ENCODE measurements around the gene KIF6. TPM values are rescaled to one million over a fixed set of nuclear protein-coding genes. Genes with fewer than 3 reads are reported as not detected.

The KIF6 gene
- polyA plus RNA-seq, 2 donors: 0.08 to 0.20 TPM

GRCh38 chr6:39453241-39453640 lies 272.0 kb downstream of the KIF6 start:
- Histone ChIP-seq H3K27me3 (ENCODE audit: control insufficient read depth in 1 of 2, insufficient read depth in 2 of 2, low read length in 2 of 2) (no peaks in the 10 kb centered on the region), H3K4me1 (ENCODE audit: control insufficient read depth in 2 of 2, insufficient read depth in 2 of 2, low read length in 1 of 2) (no peaks in the 10 kb centered on the region), H3K27ac (ENCODE audit: low read depth in 2 of 2, low read length in 1 of 2) (no peak overlapping the region), H3K4me3 (ENCODE audit: low read depth in 1 of 2, low read length in 2 of 2) (no peak overlapping the region), H3K9me3 (ENCODE audit: control insufficient read depth in 2 of 2, insufficient read depth in 1 of 2, low read depth in 1 of 2, low read length in 1 of 2) (no peaks in the 10 kb centered on the region), H3K36me3 (ENCODE audit: control insufficient read depth in 2 of 2, insufficient read depth in 2 of 2, low read length in 1 of 2) (no peaks in the 10 kb centered on the region)
- WGBS, 2 donors: 48 to 58% methylated on average over 5 of the region's 5 CpGs

GRCh38 chr6:39452306-39453145 lies 272.7 kb downstream of the KIF6 start:
- WGBS, 2 donors: 80% methylated on average over 5 of the region's 5 CpGs
- no peaks in the 10 kb centered on the region for H3K27me3 ChIP-seq (ENCODE audit: control insufficient read depth in 1 of 2, insufficient read depth in 2 of 2, low read length in 2 of 2)
- no peaks in the 10 kb centered on the region for H3K9me3 ChIP-seq (ENCODE audit: control insufficient read depth in 2 of 2, insufficient read depth in 1 of 2, low read depth in 1 of 2, low read length in 1 of 2)
- no peak overlapping the region for H3K27ac ChIP-seq (ENCODE audit: low read depth in 2 of 2, low read length in 1 of 2)
- H3K36me3 ChIP-seq (ENCODE audit: control insufficient read depth in 2 of 2, insufficient read depth in 2 of 2, low read length in 1 of 2): no peaks in the 10 kb centered on the region
- H3K4me3 ChIP-seq (ENCODE audit: low read depth in 1 of 2, low read length in 2 of 2): no peak overlapping the region
- H3K4me1 ChIP-seq (ENCODE audit: control insufficient read depth in 2 of 2, insufficient read depth in 2 of 2, low read length in 1 of 2): no peaks in the 10 kb centered on the region

GRCh38 chr6:39451831-39452230 lies 273.4 kb downstream of the KIF6 start:
- Histone ChIP-seq H3K4me1 (ENCODE audit: control insufficient read depth in 2 of 2, insufficient read depth in 2 of 2, low read length in 1 of 2) (no peaks in the 10 kb centered on the region), H3K4me3 (ENCODE audit: low read depth in 1 of 2, low read length in 2 of 2) (no peak overlapping the region), H3K36me3 (ENCODE audit: control insufficient read depth in 2 of 2, insufficient read depth in 2 of 2, low read length in 1 of 2) (no peaks in the 10 kb centered on the region), H3K27ac (ENCODE audit: low read depth in 2 of 2, low read length in 1 of 2) (no peak overlapping the region), H3K9me3 (ENCODE audit: control insufficient read depth in 2 of 2, insufficient read depth in 1 of 2, low read depth in 1 of 2, low read length in 1 of 2) (no peaks in the 10 kb centered on the region), H3K27me3 (ENCODE audit: control insufficient read depth in 1 of 2, insufficient read depth in 2 of 2, low read length in 2 of 2) (no peaks in the 10 kb centered on the region)
- 61 to 78% methylated on average over 2 of the region's 2 CpGs for WGBS, 2 donors

- Histone ChIP-seq H3K4me3 (ENCODE audit: low read depth in 1 of 2, low read length in 2 of 2) (no peak overlapping the region), H3K4me1 (ENCODE audit: control insufficient read depth in 2 of 2, insufficient read depth in 2 of 2, low read length in 1 of 2) (no peaks in the 10 kb centered on the region), H3K27me3 (ENCODE audit: control insufficient read depth in 1 of 2, insufficient read depth in 2 of 2, low read length in 2 of 2) (no peaks in the 10 kb centered on the region), H3K27ac (ENCODE audit: low read depth in 2 of 2, low read length in 1 of 2) (no peak overlapping the region), H3K36me3 (ENCODE audit: control insufficient read depth in 2 of 2, insufficient read depth in 2 of 2, low read length in 1 of 2) (no peaks in the 10 kb centered on the region), H3K9me3 (ENCODE audit: control insufficient read depth in 2 of 2, insufficient read depth in 1 of 2, low read depth in 1 of 2, low read length in 1 of 2) (no peaks in the 10 kb centered on the region)
- 72 to 73% methylated on average over 5 of the region's 5 CpGs for WGBS, 2 donors
Observed at GRCh38 chr6:39449022-39449421, 276.2 kb downstream of the KIF6 start.

GRCh38 chr6:39446909-39447308 lies 278.3 kb downstream of the KIF6 start:
- no peak overlapping the region for H3K4me3 ChIP-seq (ENCODE audit: low read depth in 1 of 2, low read length in 2 of 2)
- H3K9me3 ChIP-seq (ENCODE audit: control insufficient read depth in 2 of 2, insufficient read depth in 1 of 2, low read depth in 1 of 2, low read length in 1 of 2): no peaks in the 10 kb centered on the region
- H3K27ac ChIP-seq (ENCODE audit: low read depth in 2 of 2, low read length in 1 of 2): no peak overlapping the region
- no peaks in the 10 kb centered on the region for H3K36me3 ChIP-seq (ENCODE audit: control insufficient read depth in 2 of 2, insufficient read depth in 2 of 2, low read length in 1 of 2)
- no peaks in the 10 kb centered on the region for H3K27me3 ChIP-seq (ENCODE audit: control insufficient read depth in 1 of 2, insufficient read depth in 2 of 2, low read length in 2 of 2)
- H3K4me1 ChIP-seq (ENCODE audit: control insufficient read depth in 2 of 2, insufficient read depth in 2 of 2, low read length in 1 of 2): no peaks in the 10 kb centered on the region
- WGBS, 2 donors: 62 to 72% methylated on average over 2 of the region's 2 CpGs

- Histone ChIP-seq H3K36me3 (ENCODE audit: control insufficient read depth in 2 of 2, insufficient read depth in 2 of 2, low read length in 1 of 2) (no peaks in the 10 kb centered on the region), H3K4me1 (ENCODE audit: control insufficient read depth in 2 of 2, insufficient read depth in 2 of 2, low read length in 1 of 2) (no peaks in the 10 kb centered on the region), H3K4me3 (ENCODE audit: low read depth in 1 of 2, low read length in 2 of 2) (no peak overlapping the region), H3K27ac (ENCODE audit: low read depth in 2 of 2, low read length in 1 of 2) (no peak overlapping the region), H3K27me3 (ENCODE audit: control insufficient read depth in 1 of 2, insufficient read depth in 2 of 2, low read length in 2 of 2) (no peaks in the 10 kb centered on the region), H3K9me3 (ENCODE audit: control insufficient read depth in 2 of 2, insufficient read depth in 1 of 2, low read depth in 1 of 2, low read length in 1 of 2) (no peaks in the 10 kb centered on the region)
- 94 to 97% methylated on average over 1 of the region's 1 CpG for WGBS, 2 donors
Observed at GRCh38 chr6:39445667-39446066, 279.5 kb downstream of the KIF6 start.

GRCh38 chr6:39444479-39445019 lies 280.7 kb downstream of the KIF6 start:
- H3K27ac ChIP-seq (ENCODE audit: low read depth in 2 of 2, low read length in 1 of 2): no peak overlapping the region
- 79 to 82% methylated on average over 5 of the region's 5 CpGs for WGBS, 2 donors
- no peak overlapping the region for H3K4me3 ChIP-seq (ENCODE audit: low read depth in 1 of 2, low read length in 2 of 2)
- no peaks in the 10 kb centered on the region for H3K36me3 ChIP-seq (ENCODE audit: control insufficient read depth in 2 of 2, insufficient read depth in 2 of 2, low read length in 1 of 2)
- no peaks in the 10 kb centered on the region for H3K9me3 ChIP-seq (ENCODE audit: control insufficient read depth in 2 of 2, insufficient read depth in 1 of 2, low read depth in 1 of 2, low read length in 1 of 2)
- H3K27me3 ChIP-seq (ENCODE audit: control insufficient read depth in 1 of 2, insufficient read depth in 2 of 2, low read length in 2 of 2): no peaks in the 10 kb centered on the region
- H3K4me1 ChIP-seq (ENCODE audit: control insufficient read depth in 2 of 2, insufficient read depth in 2 of 2, low read length in 1 of 2): no peaks in the 10 kb centered on the region

- Histone ChIP-seq H3K36me3 (ENCODE audit: control insufficient read depth in 2 of 2, insufficient read depth in 2 of 2, low read length in 1 of 2) (no peaks in the 10 kb centered on the region), H3K9me3 (ENCODE audit: control insufficient read depth in 2 of 2, insufficient read depth in 1 of 2, low read depth in 1 of 2, low read length in 1 of 2) (no peaks in the 10 kb centered on the region), H3K27ac (ENCODE audit: low read depth in 2 of 2, low read length in 1 of 2) (no peak overlapping the region), H3K27me3 (ENCODE audit: control insufficient read depth in 1 of 2, insufficient read depth in 2 of 2, low read length in 2 of 2) (no peaks in the 10 kb centered on the region), H3K4me3 (ENCODE audit: low read depth in 1 of 2, low read length in 2 of 2) (no peak overlapping the region), H3K4me1 (ENCODE audit: control insufficient read depth in 2 of 2, insufficient read depth in 2 of 2, low read length in 1 of 2) (no peaks in the 10 kb centered on the region)
- WGBS, 2 donors: 94% methylated on average over 4 of the region's 4 CpGs
Observed at GRCh38 chr6:39441986-39442385, 283.2 kb downstream of the KIF6 start.

GRCh38 chr6:39441301-39441700 lies 283.9 kb downstream of the KIF6 start:
- no peaks in the 10 kb centered on the region for H3K36me3 ChIP-seq (ENCODE audit: control insufficient read depth in 2 of 2, insufficient read depth in 2 of 2, low read length in 1 of 2)
- no peaks in the 10 kb centered on the region for H3K27me3 ChIP-seq (ENCODE audit: control insufficient read depth in 1 of 2, insufficient read depth in 2 of 2, low read length in 2 of 2)
- no peak overlapping the region for H3K4me3 ChIP-seq (ENCODE audit: low read depth in 1 of 2, low read length in 2 of 2)
- H3K9me3 ChIP-seq (ENCODE audit: control insufficient read depth in 2 of 2, insufficient read depth in 1 of 2, low read depth in 1 of 2, low read length in 1 of 2): no peaks in the 10 kb centered on the region
- 93 to 94% methylated on average over 6 of the region's 6 CpGs for WGBS, 2 donors
- no peaks in the 10 kb centered on the region for H3K4me1 ChIP-seq (ENCODE audit: control insufficient read depth in 2 of 2, insufficient read depth in 2 of 2, low read length in 1 of 2)
- H3K27ac ChIP-seq (ENCODE audit: low read depth in 2 of 2, low read length in 1 of 2): no peak overlapping the region

GRCh38 chr6:39440039-39440426 lies 285.2 kb downstream of the KIF6 start:
- no peaks in the 10 kb centered on the region for H3K9me3 ChIP-seq (ENCODE audit: control insufficient read depth in 2 of 2, insufficient read depth in 1 of 2, low read depth in 1 of 2, low read length in 1 of 2)
- H3K4me3 ChIP-seq (ENCODE audit: low read depth in 1 of 2, low read length in 2 of 2): no peak overlapping the region
- WGBS, 2 donors: 76 to 80% methylated on average over 7 of the region's 7 CpGs
- no peak overlapping the region for H3K27ac ChIP-seq (ENCODE audit: low read depth in 2 of 2, low read length in 1 of 2)
- H3K36me3 ChIP-seq (ENCODE audit: control insufficient read depth in 2 of 2, insufficient read depth in 2 of 2, low read length in 1 of 2): no peaks in the 10 kb centered on the region
- H3K4me1 ChIP-seq (ENCODE audit: control insufficient read depth in 2 of 2, insufficient read depth in 2 of 2, low read length in 1 of 2): no peaks in the 10 kb centered on the region
- H3K27me3 ChIP-seq (ENCODE audit: control insufficient read depth in 1 of 2, insufficient read depth in 2 of 2, low read length in 2 of 2): no peaks in the 10 kb centered on the region
